ENCODE data around the gene CEP55.
A peak's percentile ranks its signal among the peaks of the same experiment; 100 is the strongest.

The CEP55 gene

GRCh38 chr10:93471110-93471651, 25.2 kb upstream of the CEP55 start:
- no peaks in the 10 kb centered on the region for H3K36me3 ChIP-seq (ENCODE audit: insufficient read depth, low read depth, low read length)
- H3K9ac ChIP-seq (ENCODE audit: low read depth, low read length), result no peak overlapping the region
- no peak overlapping the region for H3K27ac ChIP-seq (ENCODE audit: low read length)
- no peaks in the 10 kb centered on the region; the same call in none of the 2 replicates for H3K4me1 ChIP-seq (ENCODE audit: insufficient read depth, low read length)
- no peak overlapping the region for H3K4me3 ChIP-seq (ENCODE audit: low read length)
- H3K27me3 ChIP-seq (ENCODE audit: insufficient read depth, low read length), result no peaks in the 10 kb centered on the region
- no peaks in the 10 kb centered on the region for H3K9me3 ChIP-seq (ENCODE audit: insufficient read depth, low read depth, low read length)

- H3K9me3 ChIP-seq (ENCODE audit: insufficient read depth, low read depth, low read length), result no peaks in the 10 kb centered on the region
- H3K9ac ChIP-seq (ENCODE audit: low read depth, low read length), result no peak overlapping the region
- no peaks in the 10 kb centered on the region for H3K27me3 ChIP-seq (ENCODE audit: insufficient read depth, low read length)
- H3K4me1 ChIP-seq (ENCODE audit: insufficient read depth, low read length), result no peaks in the 10 kb centered on the region; the same call in none of the 2 replicates
- no peak overlapping the region for H3K27ac ChIP-seq (ENCODE audit: low read length)
- H3K36me3 ChIP-seq (ENCODE audit: insufficient read depth, low read depth, low read length), result no peaks in the 10 kb centered on the region
- H3K4me3 ChIP-seq (ENCODE audit: low read length), result no peak overlapping the region
These were observed 23.3 kb upstream of the CEP55 start for GRCh38 chr10:93473161-93473560.

- no peak overlapping the region for H3K9ac ChIP-seq (ENCODE audit: low read depth, low read length)
- no peaks in the 10 kb centered on the region; the same call in none of the 2 replicates for H3K4me1 ChIP-seq (ENCODE audit: insufficient read depth, low read length)
- H3K4me3 ChIP-seq (ENCODE audit: low read length), result no peak overlapping the region
- no peaks in the 10 kb centered on the region for H3K36me3 ChIP-seq (ENCODE audit: insufficient read depth, low read depth, low read length)
- H3K27ac ChIP-seq (ENCODE audit: low read length), result no peak overlapping the region
- H3K9me3 ChIP-seq (ENCODE audit: insufficient read depth, low read depth, low read length), result no peaks in the 10 kb centered on the region
- no peaks in the 10 kb centered on the region for H3K27me3 ChIP-seq (ENCODE audit: insufficient read depth, low read length)
These were observed 22.5 kb upstream of the CEP55 start for GRCh38 chr10:93473804-93474472.

GRCh38 chr10:93475227-93475626, 21.2 kb upstream of the CEP55 start:
- H3K9me3 ChIP-seq (ENCODE audit: insufficient read depth, low read depth, low read length), result no peaks in the 10 kb centered on the region
- H3K9ac ChIP-seq (ENCODE audit: low read depth, low read length), result no peak overlapping the region
- H3K36me3 ChIP-seq (ENCODE audit: insufficient read depth, low read depth, low read length), result no peaks in the 10 kb centered on the region
- no peak overlapping the region for H3K27ac ChIP-seq (ENCODE audit: low read length)
- H3K4me3 ChIP-seq (ENCODE audit: low read length), result no peak overlapping the region
- H3K4me1 ChIP-seq (ENCODE audit: insufficient read depth, low read length), result peaks cover 4% of the 10 kb centered on the region
- no peaks in the 10 kb centered on the region for H3K27me3 ChIP-seq (ENCODE audit: insufficient read depth, low read length)

DNA sequence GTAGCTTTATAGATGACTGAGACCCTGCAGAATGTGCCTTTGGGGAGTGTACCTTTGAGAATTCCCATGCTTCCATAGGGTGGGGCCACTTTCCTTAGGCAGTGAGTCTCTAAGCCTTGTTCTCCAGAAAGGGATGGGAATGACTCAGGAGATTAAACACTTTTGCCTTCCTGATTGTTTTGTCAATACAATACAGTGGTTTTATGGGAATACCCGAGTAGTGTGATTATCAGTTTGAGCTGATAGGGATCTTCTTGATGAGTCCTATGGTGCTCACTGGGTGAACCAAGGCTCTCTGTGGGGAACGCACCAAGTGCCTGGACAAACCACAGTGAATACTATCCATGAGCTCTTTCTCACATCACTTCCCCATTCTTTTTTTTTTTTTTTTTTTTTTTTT, 20.5 kb upstream of the CEP55 start:
- peaks cover 3% of the 10 kb centered on the region for H3K27me3 ChIP-seq (ENCODE audit: insufficient read depth, low read length)
- peaks cover 4% of the 10 kb centered on the region for H3K4me1 ChIP-seq (ENCODE audit: insufficient read depth, low read length)
- no peak overlapping the region for H3K9ac ChIP-seq (ENCODE audit: low read depth, low read length)
- H3K27ac ChIP-seq (ENCODE audit: low read length), result no peak overlapping the region
- H3K4me3 ChIP-seq (ENCODE audit: low read length), result no peak overlapping the region
- H3K36me3 ChIP-seq (ENCODE audit: insufficient read depth, low read depth, low read length), result no peaks in the 10 kb centered on the region
- no peaks in the 10 kb centered on the region for H3K9me3 ChIP-seq (ENCODE audit: insufficient read depth, low read depth, low read length)

GRCh38 chr10:93476756-93477155, 19.7 kb upstream of the CEP55 start:
- peaks cover 12% of the 10 kb centered on the region for H3K27me3 ChIP-seq (ENCODE audit: insufficient read depth, low read length)
- H3K36me3 ChIP-seq (ENCODE audit: insufficient read depth, low read depth, low read length), result no peaks in the 10 kb centered on the region
- no peak overlapping the region for H3K9ac ChIP-seq (ENCODE audit: low read depth, low read length)
- H3K4me3 ChIP-seq (ENCODE audit: low read length), result no peak overlapping the region
- H3K27ac ChIP-seq (ENCODE audit: low read length), result no peak overlapping the region
- no peaks in the 10 kb centered on the region for H3K9me3 ChIP-seq (ENCODE audit: insufficient read depth, low read depth, low read length)
- peaks cover 4% of the 10 kb centered on the region; the same call in 1 of the 2 replicates for H3K4me1 ChIP-seq (ENCODE audit: insufficient read depth, low read length)

GRCh38 chr10:93478873-93479272, 17.5 kb upstream of the CEP55 start:
- Histone ChIP-seq H3K4me1 (ENCODE audit: insufficient read depth, low read length) (peaks cover 4% of the 10 kb centered on the region; the same call in 1 of the 2 replicates), H3K9ac (ENCODE audit: low read depth, low read length) (no peak overlapping the region), H3K9me3 (ENCODE audit: insufficient read depth, low read depth, low read length) (no peaks in the 10 kb centered on the region), H3K27ac (ENCODE audit: low read length) (no peak overlapping the region), H3K27me3 (ENCODE audit: insufficient read depth, low read length) (peaks cover 19% of the 10 kb centered on the region), H3K36me3 (ENCODE audit: insufficient read depth, low read depth, low read length) (no peaks in the 10 kb centered on the region), H3K4me3 (ENCODE audit: low read length) (no peak overlapping the region)

DNA sequence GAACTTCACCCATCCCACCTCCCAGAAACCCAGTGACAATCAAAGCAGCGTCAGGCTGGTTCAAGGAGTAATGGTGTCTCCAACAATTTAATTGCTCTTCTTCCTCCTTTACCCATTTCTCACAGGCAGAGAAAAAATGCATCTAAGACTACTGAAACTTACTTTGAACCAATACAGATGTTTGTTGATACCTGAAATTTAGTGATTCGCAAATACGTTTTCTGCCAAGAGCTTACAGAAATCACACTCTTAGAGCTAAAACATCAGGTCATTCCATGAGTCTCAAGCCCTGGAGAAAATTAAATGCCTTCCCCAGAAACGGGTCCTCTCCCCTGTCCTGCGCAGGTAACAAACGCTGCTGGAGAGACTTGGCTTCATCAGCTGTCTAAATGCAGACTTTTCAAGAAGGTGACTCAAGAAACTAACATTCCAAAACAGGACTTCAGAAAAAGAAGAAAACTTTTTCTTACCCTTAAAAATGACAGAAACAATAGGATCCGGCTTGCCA, 14.7 kb upstream of the CEP55 start:
- H3K4me3 ChIP-seq (ENCODE audit: low read length), result peak overlapping the region; percentile 94
- H3K9me3 ChIP-seq (ENCODE audit: insufficient read depth, low read depth, low read length), result no peaks in the 10 kb centered on the region
- no peaks in the 10 kb centered on the region for H3K36me3 ChIP-seq (ENCODE audit: insufficient read depth, low read depth, low read length)
- peak overlapping the region; percentile 81 for H3K9ac ChIP-seq (ENCODE audit: low read depth, low read length)
- no peak overlapping the region for H3K27ac ChIP-seq (ENCODE audit: low read length)
- peaks cover 4% of the 10 kb centered on the region; the same call in 1 of the 2 replicates for H3K4me1 ChIP-seq (ENCODE audit: insufficient read depth, low read length)
- H3K27me3 ChIP-seq (ENCODE audit: insufficient read depth, low read length), result peaks cover 19% of the 10 kb centered on the region

DNA sequence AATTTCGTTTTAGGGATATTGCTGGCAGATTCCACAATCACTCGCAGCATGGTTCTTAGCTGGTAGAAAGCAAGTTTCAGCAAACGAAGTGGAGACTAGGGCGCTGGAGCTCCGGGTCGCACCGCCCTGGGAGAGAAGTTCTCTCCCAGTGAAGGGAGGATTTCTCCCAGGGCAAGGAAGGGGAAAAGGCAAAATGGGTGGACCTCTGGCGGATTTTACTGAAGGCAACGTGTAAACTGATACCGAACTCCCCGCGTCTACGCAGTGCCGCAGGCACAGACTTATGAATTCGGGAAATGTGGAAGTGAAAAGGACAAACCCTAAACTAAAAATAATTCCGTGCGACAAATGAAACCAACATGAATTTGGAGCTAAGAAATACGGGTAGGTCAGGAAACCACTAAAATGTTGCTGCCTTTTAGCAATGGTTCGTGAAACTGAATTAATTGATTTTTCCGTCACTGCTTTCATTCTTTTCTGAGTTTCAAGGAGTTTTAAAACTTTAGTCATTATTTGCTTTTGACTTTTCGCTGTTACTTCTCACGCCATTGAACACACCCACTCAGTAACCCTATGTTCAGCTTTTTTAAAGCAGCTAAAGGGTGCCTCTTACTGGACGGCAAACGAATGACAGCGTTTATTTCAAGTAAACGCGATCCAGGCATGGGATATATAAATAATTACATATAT, 14.1 kb upstream of the CEP55 start, which contains the start of gene MYOF:
Gene MYOF (minus strand): TSS at position 190 of the 690 bp plus-strand sequence. CDS start 140 bp downstream, at position 50.
- peaks cover 19% of the 10 kb centered on the region for H3K27me3 ChIP-seq (ENCODE audit: insufficient read depth, low read length)
- no peaks in the 10 kb centered on the region for H3K36me3 ChIP-seq (ENCODE audit: insufficient read depth, low read depth, low read length)
- peaks cover 4% of the 10 kb centered on the region; the same call in 1 of the 2 replicates for H3K4me1 ChIP-seq (ENCODE audit: insufficient read depth, low read length)
- H3K27ac ChIP-seq (ENCODE audit: low read length), result no peak within 1 kb of the TSS
- peak within 1 kb of the TSS; percentile 81 for H3K9ac ChIP-seq (ENCODE audit: low read depth, low read length)
- peak within 1 kb of the TSS; percentile 94 for H3K4me3 ChIP-seq (ENCODE audit: low read length)
- no peaks in the 10 kb centered on the region for H3K9me3 ChIP-seq (ENCODE audit: insufficient read depth, low read depth, low read length)

- Histone ChIP-seq H3K4me3 (ENCODE audit: low read length) (no peak overlapping the region), H3K9me3 (ENCODE audit: insufficient read depth, low read depth, low read length) (no peaks in the 10 kb centered on the region), H3K4me1 (ENCODE audit: insufficient read depth, low read length) (no peaks in the 10 kb centered on the region), H3K27me3 (ENCODE audit: insufficient read depth, low read length) (peaks cover 17% of the 10 kb centered on the region), H3K36me3 (ENCODE audit: insufficient read depth, low read depth, low read length) (no peaks in the 10 kb centered on the region), H3K27ac (ENCODE audit: low read length) (no peak overlapping the region), H3K9ac (ENCODE audit: low read depth, low read length) (no peak overlapping the region)
These were observed 10.7 kb upstream of the CEP55 start for GRCh38 chr10:93485690-93486089.

- no peaks in the 10 kb centered on the region for H3K36me3 ChIP-seq (ENCODE audit: insufficient read depth, low read depth, low read length)
- no peak overlapping the region for H3K27ac ChIP-seq (ENCODE audit: low read length)
- no peak overlapping the region for H3K4me3 ChIP-seq (ENCODE audit: low read length)
These were observed 7.4 kb upstream of the CEP55 start for GRCh38 chr10:93488956-93489528.

More at GRCh38 chr10:93488956-93489528, 7.4 kb upstream of the CEP55 start:
- no peak overlapping the region for H3K9ac ChIP-seq (ENCODE audit: low read depth, low read length)
- H3K9me3 ChIP-seq (ENCODE audit: insufficient read depth, low read depth, low read length), result no peaks in the 10 kb centered on the region
- H3K4me1 ChIP-seq (ENCODE audit: insufficient read depth, low read length), result no peaks in the 10 kb centered on the region
- 0 out of 2 replicates have a peak, but pooled peaks cover under 1% of the 10 kb centered on the region for H3K27me3 ChIP-seq (ENCODE audit: insufficient read depth, low read length)

All from iPS-20b (cell line).